Heart left ventricle (tissue), 13 donors: ENCODE measurements around the gene FOXN3.

ENCODE experiments used
- CTCF ChIP-seq, 12 donors: fragments of 200-600 bp; sonication (generic) in 4 of 12; IDR thresholded peaks; one replicate each; pipeline versions ENCODE4 v1.5.0 to v1.8.0; 2018 to 2022; ENCODE audit warnings: antibody characterized with exemption in 12 of 12, mild to moderate bottlenecking in 5 of 12
- POLR2A ChIP-seq, 2 donors: fragments of 450-650 bp; IDR thresholded peaks; one replicate each; pipeline ENCODE4 v1.6.1; 2017; ENCODE audit warnings: antibody characterized with exemption in 2 of 2, mild to moderate bottlenecking in 2 of 2, moderate library complexity in 2 of 2
- donor health status: ischemic (EF 13 %, LVEDD 7.1; RV severe dilation, severe dysfunction).
- donor health status: DM: no; HTN: yes; CAD: no.
- donor health status: DM: no; HTN: no; CAD: no.
- donor health status: ischemic (EF 25% LVEDD 6.9; RV normal size, moderate dysfunction).
- donor health status: ischemic (EF 25% LVEDD 5.7; RV mildly dilated, moderate dysfunction).
- donor health status: ischemic (EF 35%, LVEDD 5.7; RV mildly dilated, moderate dysfunction).
- donor health status: nonischemic (EF 11% LVEDD 7.7; RV severe dilation, severe dysfunction).
- donor health status: DM: yes; HTN: yes; CAD: no.
- donor health status: PGD.
- donor health status: ischemic (EF 29% LVEDD 5.4; RV normal size, mild dysfunction).
- donor health status: nonischemic (EF 23%, LVEDD 6.1; RV moderate dilation, normal function).

- TF ChIP-seq CTCF (IDR thresholded peaks at IDR 0.05) (no peak), POLR2A (IDR thresholded peaks at IDR 0.05) (no peak)
Measured at GRCh38 chr14:89143595-89143994, 273.4 kb downstream of the FOXN3 start.
